DMS53 treated with DMSO at 0.1 percent for 48 hours (cell line): Measurements from ENCODE around the gene GSTO2.

Experiments
- DNase-seq: peaks from one replicate; lab custom pipeline; 2025; ENCODE audit not compliant: unreplicated experiment; lab: John Stamatoyannopoulos, UW

Gene GSTO2

DNA sequence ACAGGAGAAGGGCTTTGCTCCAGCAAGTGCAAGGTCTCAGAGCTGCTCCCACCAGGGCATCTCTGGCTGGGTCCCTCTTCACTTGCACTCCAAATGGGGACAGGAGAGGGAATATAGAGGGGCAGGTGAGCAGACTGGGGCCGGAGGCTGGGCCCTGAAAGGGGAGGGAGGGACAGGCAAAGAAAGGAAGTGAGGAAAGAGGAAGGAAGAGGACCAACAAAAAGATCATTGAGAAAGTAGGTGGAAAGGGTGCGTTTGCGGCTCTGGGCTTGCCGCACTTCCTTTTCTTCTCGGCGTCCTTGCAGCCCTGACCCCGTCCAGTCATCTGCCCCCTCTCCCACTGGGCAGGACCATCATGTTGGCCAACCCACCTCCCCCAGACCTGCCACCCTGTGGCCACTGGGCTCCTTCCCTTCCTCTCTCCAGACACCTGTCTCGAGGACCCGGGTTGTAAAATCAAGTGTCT is 55.3 kb downstream of the GSTO2 start:
- DNase-seq, result no peak

DNA sequence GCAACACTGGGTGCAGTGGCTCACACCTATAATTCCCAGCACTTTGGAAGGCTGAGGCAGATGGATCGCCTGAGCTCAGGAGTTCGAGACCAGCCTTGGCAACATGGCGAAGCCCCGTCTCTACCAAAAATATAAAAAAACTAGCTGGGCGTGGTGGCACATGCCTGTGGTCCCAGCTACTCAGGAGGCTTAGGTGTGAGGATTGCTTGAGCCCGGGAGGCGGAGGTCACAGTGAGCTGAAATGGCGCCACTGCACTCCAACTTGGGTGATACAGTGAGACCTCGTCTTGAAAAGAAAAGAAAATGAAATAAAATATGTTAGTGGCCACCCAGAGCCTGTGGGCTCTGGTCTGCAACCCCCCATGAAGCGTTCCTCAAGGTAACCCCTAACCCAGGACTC is 55.9 kb downstream of the GSTO2 start:
- no peak for DNase-seq

DNA sequence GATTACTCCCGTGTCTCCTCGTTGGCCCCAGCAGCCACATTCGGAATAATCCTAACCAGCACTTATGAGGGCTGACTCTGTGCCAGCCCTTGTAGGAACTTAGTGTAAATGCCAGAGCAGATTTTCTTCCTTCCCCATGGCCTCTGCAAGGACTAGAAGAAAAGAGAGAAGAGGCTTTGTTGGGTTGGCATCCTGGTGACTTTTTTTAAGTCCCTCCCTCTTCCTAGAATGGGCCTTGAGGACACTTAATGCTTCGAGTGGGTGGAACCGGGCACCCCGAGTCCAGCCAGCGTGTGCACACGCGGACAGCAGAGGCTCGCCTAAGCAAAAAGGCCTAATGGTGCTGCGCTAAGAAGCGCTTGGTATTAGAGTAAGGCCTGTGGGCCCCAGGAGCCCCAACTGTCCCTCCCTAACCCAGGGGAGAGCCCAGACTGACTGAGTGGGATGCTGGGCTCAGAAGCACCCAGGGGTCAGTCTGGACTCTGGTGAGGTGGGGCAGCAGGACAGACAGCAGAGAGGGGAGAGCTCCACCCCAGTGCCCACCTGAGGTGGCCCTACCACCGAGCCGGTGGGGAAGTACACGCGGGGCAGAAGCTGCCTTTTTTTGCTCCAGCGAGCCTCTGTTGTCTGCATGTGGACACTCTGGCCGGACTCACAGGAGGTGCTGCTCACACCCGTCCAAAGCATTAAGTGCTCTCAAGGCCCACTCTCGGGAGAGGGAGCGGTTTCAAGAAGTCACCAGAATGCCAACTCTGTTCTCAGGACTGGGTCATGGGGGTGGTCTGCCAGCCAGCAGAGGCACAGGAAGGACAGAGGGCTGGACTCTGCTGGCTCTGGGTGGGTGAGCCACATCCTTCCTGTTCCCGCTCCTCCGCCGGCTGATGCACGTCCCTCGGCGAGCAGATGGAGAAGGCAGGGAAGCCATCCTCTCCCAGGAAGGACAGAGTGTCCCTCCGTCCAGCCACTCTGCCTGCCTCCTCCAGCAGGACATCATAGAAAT is 56.8 kb downstream of the GSTO2 start:
- DNase-seq, result no peak

DNA sequence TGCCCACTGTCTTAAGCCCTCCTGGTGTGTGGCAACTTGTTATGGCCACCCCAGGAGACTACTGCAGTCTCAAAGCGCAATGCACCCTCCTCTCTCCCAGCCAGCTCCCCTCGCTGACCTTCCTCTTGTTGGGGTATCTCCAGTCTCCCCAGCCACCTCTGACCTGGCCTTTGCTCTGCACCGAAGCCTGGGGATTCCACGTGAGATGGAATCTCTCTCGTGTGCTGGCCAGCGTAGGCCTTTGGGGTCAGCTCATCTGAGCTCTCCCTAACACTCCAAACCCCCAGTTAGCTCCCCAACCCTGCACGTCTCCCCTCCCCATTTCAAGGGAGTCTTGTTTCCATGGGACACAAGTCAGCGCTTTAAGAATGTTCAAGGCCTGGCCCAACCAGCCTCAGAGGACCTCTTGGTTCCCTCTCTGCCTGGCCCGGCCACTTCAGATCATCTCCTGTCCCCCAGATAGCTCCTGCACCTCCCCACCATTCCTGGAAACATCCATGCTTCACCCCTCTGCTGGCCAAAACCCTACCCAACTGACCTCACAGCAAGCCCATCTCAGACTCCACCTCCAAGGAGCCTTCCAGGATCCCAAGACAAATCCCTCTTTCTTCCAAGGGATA is 58.1 kb downstream of the GSTO2 start:
- no peak for DNase-seq

DNA sequence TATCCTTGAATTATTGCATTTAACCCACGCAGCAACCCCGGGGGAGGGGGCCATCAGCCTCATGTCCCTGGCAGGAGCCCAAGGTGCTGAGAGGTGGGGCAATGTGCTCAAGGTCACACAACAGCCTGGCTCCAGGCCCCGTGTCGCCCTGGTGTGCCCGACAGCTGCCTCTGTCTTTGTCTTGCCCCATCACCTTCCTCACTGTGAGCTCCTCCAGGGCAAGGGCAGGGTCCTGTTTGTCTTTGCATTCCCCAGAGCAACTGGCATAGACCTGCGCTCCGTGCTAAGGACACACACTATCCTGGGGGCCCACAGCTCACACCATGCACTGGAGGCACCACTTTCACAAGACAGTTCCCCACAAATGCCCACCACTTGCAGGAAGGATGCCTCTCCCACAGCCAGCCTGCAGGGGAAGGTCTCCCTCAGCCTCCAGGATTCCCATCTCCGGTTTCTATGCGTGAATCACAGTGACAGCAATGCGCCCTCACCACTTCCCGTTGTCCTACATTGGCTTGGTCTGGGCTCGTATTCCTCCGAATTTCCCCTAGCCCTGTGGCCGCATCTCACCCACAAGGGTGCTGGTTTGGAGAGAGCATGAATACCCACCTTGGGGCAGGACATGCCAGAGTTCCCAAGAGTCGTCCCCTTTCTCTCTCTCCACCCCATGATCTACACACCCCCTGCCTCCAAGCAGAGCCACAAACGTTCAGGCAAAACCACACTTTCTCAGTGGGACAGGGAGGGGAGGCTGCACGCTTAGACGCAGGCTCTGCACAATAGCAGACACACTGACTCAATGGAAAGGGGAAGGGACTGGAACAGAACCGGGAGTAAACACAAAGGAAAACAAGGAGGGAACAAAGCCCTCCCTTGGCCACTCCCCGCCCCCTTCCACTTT is 59.0 kb downstream of the GSTO2 start:
- DNase-seq, result no peak

DNA sequence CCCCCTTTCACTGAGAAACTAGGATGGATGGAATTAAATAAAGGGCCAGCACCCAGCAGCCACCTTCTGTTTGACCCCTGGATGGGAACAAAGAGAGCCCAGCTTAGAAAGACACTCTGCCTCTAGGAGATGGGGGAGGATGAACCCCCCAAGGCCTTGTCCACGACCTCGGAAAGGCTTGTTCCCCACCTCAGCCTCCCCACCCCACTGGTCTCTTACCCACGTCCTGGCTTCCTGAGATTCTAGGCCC is 59.6 kb downstream of the GSTO2 start:
- no peak for DNase-seq

DNA sequence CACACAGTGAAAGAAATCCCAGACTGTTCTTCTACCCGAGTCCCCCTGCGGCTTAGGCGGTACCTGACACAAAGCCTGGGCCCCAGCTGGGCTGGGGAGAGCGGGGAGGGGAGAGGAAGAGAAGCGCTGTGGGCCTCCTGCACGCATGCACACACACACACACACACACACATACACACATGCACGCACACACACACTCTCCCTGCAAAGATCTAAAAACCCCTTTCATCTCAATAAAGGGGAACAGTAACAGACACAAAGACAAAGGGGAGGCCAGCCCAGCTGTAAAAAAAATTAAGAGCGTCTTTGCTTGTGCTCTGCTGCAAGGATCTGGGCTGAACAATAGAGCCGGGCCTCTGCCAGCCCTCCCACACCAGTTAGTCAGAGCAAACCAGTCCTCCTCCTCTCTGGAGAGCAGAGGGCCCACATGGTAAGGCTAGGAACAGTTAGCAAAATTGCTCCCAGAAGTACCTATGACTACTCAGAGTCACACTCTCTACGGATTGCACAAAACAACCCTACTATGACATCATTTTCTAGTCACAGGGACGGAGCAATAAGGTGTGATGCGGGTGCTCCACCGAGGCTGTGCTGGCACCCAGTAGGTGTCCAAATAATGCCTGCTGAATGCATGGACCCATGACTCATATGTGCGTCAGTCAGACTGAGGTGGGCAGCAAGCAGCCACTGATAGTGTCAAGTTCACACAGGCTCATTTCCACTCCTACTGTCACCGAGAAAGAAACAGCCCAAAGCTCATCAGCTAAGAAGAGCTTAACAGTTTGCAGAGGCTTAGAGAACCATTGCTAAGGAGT is 60.1 kb downstream of the GSTO2 start:
- DNase-seq, result no peak

DNA sequence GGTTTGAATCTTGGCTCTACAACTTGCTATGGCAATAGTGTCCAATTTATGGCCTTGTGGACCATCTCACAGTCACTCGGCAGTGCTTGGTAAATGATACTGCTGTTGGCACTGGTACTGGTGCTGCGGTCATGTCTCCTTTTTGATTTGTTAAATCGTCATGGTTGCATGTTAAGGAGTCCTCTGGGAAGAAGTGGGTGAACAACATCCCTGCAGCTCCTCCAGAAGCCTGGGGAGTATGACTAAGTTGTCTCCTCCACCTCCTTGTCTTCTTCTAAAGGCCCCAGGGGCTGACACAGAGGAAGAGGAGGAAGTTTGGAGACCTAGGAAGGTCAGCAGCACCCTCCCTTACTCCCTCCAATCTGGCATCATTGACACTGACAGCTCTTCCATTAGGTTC is 60.8 kb downstream of the GSTO2 start:
- no peak for DNase-seq

DNA sequence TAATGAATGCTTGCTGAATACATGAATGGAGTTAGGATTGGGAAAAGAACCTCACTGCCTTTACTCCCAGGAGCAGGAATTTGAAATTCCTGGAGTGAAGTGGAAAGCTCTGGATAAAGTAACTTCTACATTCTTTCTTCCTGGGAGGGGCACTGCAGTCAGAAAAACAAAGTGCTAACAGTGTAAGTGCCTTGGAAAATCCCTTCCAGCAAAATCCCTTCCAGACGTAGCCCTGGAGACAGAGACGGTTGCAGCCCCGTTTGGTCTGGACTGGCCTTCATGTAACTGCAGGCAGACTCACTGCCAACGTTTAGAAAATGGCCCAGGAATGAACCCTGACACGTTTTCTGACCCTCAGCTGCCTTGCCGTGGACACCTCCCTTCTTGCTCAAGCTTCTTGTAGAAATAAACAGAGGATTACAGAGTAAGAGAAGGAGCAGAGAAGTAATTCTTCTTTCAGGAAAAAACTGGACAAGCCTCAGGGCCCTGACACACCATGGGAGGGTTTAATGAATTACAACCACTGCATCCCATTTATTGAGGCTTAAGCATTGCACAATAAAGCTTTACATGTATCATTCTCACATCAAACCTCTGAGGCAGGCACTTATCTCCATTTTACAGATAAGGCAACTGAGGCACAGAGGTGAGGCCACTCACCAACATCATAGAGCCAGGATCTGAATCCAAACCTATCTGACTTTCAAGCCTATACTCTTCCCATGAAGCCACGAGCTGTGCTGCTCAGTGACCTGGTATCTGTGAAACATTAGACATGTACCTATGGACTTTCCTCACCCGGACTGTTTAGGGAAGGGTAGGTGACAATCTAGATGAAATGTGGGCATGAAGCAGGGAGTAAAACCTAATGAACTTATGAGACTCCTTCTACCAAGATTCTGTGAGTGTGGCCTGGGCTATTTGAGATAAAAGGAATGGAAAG is 61.5 kb downstream of the GSTO2 start:
- DNase-seq, result no peak

DNA sequence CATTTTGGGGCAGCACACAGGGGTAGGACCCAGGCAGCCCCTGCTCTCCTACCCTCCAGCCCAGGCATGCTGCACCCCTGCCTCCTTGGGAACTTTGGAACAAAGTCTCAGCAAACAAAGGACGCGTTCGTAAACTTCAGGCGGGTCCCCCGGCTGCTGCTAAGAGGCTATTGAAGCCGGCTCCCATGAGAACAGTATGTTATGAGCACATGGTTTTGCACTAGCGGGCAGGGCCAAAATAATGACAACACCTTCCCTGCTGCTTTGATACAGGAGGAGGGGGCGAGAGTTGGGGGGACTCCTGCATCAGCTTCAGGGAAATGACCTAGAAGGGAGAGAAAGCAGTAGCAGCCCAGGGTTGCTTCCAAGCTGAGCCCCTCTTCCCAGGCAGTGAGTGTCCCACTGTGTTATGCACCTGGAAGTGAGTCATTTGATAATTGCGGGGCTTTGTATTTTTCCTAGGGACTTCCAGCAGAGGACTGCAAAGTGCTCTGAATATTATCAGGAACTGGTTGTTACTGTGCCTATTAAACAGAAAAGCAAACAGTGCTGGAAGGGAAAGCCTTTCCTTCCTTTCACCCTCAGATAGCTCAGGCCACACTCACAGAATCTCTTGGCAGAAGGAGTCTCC is 62.3 kb downstream of the GSTO2 start:
- DNase-seq, result no peak

DNA sequence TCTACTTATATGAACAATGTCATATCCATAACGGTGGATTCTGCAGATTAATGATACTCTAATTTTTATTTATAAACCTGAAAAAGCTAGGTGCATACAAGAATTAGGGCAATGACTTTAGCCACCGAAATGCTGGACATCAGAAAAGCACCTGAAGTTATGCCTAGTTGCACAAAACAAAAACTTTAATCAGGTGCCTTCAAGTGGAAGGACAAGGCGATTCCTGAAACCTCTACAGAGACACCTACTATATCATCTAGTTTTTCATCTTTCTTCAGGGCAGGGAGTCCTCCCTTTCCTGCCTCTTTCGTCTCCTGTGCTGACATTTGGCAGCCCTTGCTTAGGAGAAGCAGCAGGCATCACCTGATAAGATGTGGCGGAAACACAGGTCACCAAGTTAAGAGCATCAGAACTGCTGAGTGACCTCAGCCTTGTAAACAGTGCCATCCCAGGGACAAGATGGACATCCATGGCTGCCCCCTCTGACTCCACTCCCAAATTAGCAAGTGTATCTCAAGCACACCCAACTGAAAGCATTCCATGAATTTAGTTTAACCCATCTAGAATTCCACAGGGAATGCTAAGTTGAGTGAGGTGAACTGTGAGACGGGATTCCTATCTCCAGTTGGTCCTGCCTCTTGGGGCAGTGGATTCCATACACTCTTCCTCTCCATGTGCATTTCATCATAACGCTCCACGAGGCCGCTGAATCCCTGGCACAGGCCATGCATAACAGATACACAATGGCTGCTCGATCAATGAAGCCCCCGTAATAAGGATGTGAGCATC is 63.5 kb downstream of the GSTO2 start:
- no peak for DNase-seq

DNA sequence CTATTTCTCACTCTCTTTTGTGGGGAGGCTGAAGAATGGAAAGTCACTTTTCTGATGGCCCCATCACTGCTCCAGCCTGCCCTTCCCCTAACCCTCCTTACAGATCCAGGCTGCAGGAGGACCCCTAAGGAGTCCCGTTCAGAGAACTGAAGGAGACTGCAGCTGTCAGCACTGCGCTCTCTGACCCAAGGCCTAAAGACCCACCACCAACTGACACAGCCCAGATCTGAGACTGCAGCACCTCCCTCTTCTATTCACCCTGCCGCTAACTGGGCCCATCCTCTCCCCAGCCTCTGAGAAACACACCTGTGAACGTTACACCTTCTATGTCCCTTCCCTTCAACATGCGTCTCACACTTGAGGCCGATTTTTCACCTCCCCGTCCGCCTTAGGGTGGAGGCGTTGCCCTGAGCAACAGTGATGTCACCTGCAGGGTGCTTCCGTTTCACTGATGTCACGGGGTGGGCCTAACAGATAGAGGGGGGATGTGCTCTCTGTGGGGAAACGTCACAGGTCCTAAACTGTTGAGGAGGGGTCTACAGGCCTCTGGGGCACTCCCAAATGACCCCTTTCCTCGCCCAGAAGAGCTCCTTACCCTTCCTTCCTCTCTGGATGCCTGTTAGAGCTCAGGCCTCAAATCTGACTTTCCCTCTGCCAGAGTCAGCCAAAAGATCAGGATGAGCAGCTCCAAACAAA is 64.2 kb downstream of the GSTO2 start:
- no peak for DNase-seq

DNA sequence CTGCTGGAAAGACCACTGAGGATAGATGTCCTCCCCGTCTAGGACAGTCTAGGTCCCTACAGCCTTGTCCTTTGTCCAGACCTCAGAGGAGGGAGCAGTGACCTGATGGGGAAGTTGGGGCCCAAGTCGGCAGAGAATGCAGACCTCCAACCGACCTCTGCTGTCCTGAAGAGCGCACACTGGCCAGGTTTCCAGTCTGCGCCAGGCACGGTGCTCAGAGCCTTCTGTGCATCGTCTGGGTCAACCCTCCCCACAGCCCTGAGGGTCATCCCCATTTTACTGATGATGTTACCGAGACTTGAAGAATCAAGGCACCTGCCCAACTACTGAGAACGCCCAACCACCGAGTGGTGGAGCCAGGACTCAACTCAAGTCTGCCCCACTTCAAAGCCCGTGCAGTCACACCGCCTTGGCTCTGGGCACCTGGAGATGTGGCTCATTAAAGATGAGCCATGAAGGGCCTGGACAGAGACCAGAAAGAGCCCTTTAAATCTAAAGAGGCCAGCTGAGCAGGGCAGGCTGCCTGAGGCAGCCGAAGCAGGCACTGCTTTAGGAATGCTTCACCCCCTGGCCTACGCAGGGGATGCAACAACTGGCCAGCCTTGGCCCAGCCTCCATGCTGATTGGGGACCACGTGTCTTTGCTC is 64.9 kb downstream of the GSTO2 start:
- DNase-seq, result no peak

DNA sequence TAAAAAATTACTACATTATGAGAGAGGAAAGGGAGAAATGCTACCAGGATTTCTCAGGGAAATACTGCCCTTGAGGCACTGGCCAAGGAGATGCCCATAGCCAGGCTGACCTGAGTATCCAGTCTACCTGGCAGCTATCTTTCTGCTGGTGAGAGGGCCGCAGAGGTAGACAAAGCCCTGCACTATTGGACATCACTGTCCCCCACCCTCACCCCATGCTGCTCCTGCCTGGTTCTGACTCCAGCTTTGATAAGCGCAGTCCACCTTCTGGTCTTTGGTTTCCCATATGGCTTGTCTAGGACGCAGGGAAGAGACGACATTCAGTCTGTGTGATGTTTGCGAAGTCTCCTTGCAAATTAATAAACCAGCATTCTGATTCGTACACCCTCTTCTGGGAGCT is 65.6 kb downstream of the GSTO2 start:
- no peak for DNase-seq

DNA sequence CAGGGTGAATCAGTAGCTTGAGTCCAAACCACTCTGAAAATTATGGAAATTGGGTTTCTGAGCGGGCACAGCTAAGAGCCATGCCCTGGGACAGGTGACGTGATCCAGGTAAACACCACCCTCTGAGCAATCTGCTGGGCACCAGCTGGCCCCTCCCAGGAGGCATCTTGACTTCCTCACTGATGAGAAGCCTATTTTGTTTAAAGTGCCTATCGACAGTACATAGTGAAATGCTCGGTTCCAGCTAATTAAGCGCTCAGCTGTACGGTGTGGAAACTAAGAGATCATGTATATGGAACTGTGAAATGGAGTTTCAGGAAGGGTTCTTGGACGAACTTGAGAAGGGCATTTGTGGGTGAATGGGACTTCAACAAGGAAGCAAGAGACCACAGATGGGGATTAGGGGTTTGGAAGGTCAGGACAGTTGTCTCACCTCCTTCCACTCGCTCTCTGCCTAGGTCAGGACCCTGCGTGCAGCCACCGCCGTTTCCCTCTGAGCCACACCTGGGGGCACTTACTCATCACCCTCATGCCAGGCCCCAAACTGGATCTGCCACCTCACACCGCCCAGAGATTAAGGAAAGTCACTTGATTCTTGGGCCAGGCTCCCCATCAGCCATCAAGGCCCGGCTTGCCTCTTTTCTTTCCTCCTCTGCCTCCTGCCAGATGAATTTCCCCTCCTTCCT is 66.1 kb downstream of the GSTO2 start:
- no peak for DNase-seq

DNA sequence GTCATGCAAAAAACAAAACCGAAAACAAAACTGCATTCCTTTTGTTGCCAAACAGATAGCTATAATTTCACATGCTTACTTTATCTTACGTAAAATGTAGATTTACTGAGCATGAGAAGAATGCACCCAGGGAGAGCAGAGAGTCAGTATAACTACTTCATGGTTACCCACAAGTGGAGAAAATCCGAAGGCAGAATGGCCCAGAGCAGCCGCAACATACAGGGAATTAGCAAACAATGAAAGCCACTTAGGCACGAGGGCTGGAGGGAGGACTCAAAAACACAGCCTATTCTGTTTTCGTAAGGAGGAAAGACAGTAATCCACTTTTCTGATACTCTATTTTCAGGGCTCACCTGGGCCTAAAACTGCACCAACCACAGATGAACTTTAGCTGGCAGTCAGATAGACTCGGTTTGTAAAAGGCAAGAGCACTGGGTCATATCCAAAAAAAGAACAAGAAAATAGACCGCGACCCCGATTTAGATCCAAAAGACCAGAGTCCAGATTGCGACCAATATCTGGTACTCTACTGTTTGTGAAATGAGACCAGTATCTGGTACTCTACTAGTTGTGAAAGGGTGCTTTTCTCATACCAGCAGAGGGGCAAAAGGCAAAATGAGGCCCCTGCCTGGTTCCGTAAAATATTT is 68.0 kb downstream of the GSTO2 start:
- DNase-seq, result no peak
